Measurements from ENCODE around the gene DNAH10. TPM values are rescaled to one million over a fixed set of nuclear protein-coding genes. Genes with fewer than 3 reads are reported as not detected.

Gene DNAH10
- total and polyA plus RNA-seq, 2 experiments from 2014 or later, result 0.11 to 0.44 TPM

DNA sequence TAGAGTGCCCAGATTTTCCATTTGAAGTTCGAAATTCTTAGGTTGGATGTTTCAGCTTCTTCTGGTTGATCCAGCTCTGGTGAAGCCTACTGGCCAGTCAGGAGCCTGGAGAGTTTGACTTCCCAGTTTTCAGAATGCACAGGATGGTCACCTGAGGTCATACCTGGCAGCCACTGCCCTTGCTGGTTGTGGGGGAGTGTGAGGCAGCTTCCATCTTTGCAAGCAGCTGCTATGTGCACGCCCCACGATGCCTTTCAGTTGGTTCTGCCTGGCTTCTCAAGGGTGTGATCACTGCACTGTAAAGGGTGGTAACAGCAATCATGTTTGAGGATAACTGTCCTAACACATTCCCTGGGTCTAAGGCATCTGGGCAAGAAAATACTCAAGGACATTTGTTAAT is 195.1 kb downstream of the DNAH10 start:
- in situ Hi-C loops (cut with MboI), result no loop called here
- no peaks in the 10 kb centered on the region for H4K20me1 ChIP-seq (ENCODE audit: insufficient read depth)
- H3K27me3 ChIP-seq (replicated peaks; ENCODE audit: insufficient read depth), result no peaks in the 10 kb centered on the region

DNA sequence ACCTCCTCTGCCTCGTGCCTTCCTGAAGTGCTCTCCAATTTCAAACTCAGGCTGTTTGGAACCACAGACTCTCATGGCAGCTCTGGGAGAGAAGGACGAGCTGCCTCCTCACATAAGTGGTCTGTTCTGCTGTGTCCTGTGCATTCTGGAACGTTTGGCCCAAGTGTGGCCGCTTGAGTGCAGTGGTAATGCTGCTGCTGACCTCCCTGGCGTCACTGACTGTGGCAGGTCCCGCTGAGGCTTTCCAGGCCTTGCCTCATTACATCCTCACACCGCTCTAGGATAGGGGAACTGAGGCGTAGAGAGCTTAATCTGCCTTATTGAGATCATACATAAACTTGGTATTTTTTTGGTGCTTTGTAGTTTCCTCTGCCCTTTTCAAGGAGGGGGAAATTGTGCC is 196.4 kb downstream of the DNAH10 start:
- Histone ChIP-seq H3K4me2 (ENCODE audit: unreplicated experiment) (no peak overlapping the region), H4K20me1 (ENCODE audit: insufficient read depth) (no peaks in the 10 kb centered on the region), H3K4me3 (no peak overlapping the region), H3K27me3 (replicated peaks; ENCODE audit: insufficient read depth) (no peaks in the 10 kb centered on the region), H3K36me3 (ENCODE audit: low read depth) (no peaks in the 10 kb centered on the region), H3F3A (ENCODE audit: insufficient read depth) (no peaks in the 10 kb centered on the region), H3K79me2 (ENCODE audit: insufficient read depth) (peaks cover 33% of the 10 kb centered on the region), H3K9me2 (ENCODE audit: insufficient read depth) (no peaks in the 10 kb centered on the region), H3K9ac (no peak overlapping the region), H3K4me1 (ENCODE audit: insufficient read depth) (no peaks in the 10 kb centered on the region), H2AFZ (no peak overlapping the region), H3K9me3 (ENCODE audit: low read depth) (no peaks in the 10 kb centered on the region), H3K27ac (no peak overlapping the region)
- no peak for TF ChIP-seq EZH2phosphoT487 (IDR thresholded peaks at IDR 0.05; ENCODE audit: insufficient read depth, low read depth)
- TF ChIP-seq EZH2 (IDR thresholded peaks at IDR 0.05; ENCODE audit: insufficient read depth, poor library complexity, severe bottlenecking), result no peak
- no peak for DNase-seq
- in situ Hi-C loops (cut with MboI), result no loop called here
- 90 to 91% methylated on average over 8 of the region's 8 CpGs for WGBS, 2 experiments (ENCODE audit: low coverage in 1 of 2, low lambda C conversion rate in 2 of 2, missing lambda C conversion rate in 2 of 2)

More for the DNA sequence above, 195.1 kb downstream of the DNAH10 start:
- Histone ChIP-seq H3K9me2 (ENCODE audit: insufficient read depth) (no peaks in the 10 kb centered on the region), H2AFZ (no peak overlapping the region), H3K4me3 (no peak overlapping the region), H3F3A (ENCODE audit: insufficient read depth) (no peaks in the 10 kb centered on the region), H3K4me2 (ENCODE audit: unreplicated experiment) (no peak overlapping the region), H3K4me1 (ENCODE audit: insufficient read depth) (no peaks in the 10 kb centered on the region), H3K36me3 (ENCODE audit: low read depth) (no peaks in the 10 kb centered on the region), H3K79me2 (ENCODE audit: insufficient read depth) (peaks cover 30% of the 10 kb centered on the region), H3K9me3 (ENCODE audit: low read depth) (no peaks in the 10 kb centered on the region), H3K9ac (no peak overlapping the region), H3K27ac (no peak overlapping the region)
- DNase-seq, result no peak
- 64 to 65% methylated on average over 3 of the region's 3 CpGs for WGBS, 2 experiments (ENCODE audit: low coverage in 1 of 2, low lambda C conversion rate in 2 of 2, missing lambda C conversion rate in 2 of 2)
- TF ChIP-seq EZH2 (IDR thresholded peaks at IDR 0.05; ENCODE audit: insufficient read depth, poor library complexity, severe bottlenecking) (no peak), EZH2phosphoT487 (IDR thresholded peaks at IDR 0.05; ENCODE audit: insufficient read depth, low read depth) (no peak)

DNA sequence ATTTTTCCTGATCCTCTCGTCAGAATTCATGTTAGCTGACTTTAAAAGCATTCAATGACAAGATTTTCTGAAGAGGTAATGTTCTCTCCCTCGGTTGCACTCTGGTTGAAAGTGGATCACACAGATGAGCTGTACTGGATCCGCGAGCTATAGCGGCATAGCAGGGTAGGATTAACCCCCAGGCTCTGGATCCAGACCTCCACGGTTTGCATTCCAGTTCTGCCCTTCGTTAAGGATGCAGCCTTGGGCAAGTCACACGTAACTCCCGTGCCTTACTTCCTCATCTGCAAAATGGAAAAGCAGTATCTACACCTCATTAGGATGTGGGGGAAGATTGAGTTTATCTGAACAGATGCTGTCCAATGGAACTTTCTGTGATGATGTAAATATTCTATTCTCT is 196.8 kb downstream of the DNAH10 start:
- no peak for DNase-seq
- H3K9ac ChIP-seq, result no peak overlapping the region
- 85 to 87% methylated on average over 9 of the region's 9 CpGs for WGBS, 2 experiments (ENCODE audit: low coverage in 1 of 2, low lambda C conversion rate in 2 of 2, missing lambda C conversion rate in 2 of 2)
- H3K79me2 ChIP-seq (ENCODE audit: insufficient read depth), result peaks cover 37% of the 10 kb centered on the region
- H3K4me2 ChIP-seq (ENCODE audit: unreplicated experiment), result no peak overlapping the region
- H3F3A ChIP-seq (ENCODE audit: insufficient read depth), result no peaks in the 10 kb centered on the region
- no peak overlapping the region for H3K4me3 ChIP-seq
- H3K9me3 ChIP-seq (ENCODE audit: low read depth), result no peaks in the 10 kb centered on the region
- H3K27me3 ChIP-seq (replicated peaks; ENCODE audit: insufficient read depth), result no peaks in the 10 kb centered on the region
- no peak overlapping the region for H2AFZ ChIP-seq
- no peak for TF ChIP-seq EZH2phosphoT487 (IDR thresholded peaks at IDR 0.05; ENCODE audit: insufficient read depth, low read depth)
- no peak for TF ChIP-seq EZH2 (IDR thresholded peaks at IDR 0.05; ENCODE audit: insufficient read depth, poor library complexity, severe bottlenecking)
- no peaks in the 10 kb centered on the region for H3K36me3 ChIP-seq (ENCODE audit: low read depth)
- H3K4me1 ChIP-seq (ENCODE audit: insufficient read depth), result no peaks in the 10 kb centered on the region
- no peaks in the 10 kb centered on the region for H3K9me2 ChIP-seq (ENCODE audit: insufficient read depth)
- no peaks in the 10 kb centered on the region for H4K20me1 ChIP-seq (ENCODE audit: insufficient read depth)
- in situ Hi-C loops (cut with MboI), result no loop called here
- H3K27ac ChIP-seq, result no peak overlapping the region

DNA sequence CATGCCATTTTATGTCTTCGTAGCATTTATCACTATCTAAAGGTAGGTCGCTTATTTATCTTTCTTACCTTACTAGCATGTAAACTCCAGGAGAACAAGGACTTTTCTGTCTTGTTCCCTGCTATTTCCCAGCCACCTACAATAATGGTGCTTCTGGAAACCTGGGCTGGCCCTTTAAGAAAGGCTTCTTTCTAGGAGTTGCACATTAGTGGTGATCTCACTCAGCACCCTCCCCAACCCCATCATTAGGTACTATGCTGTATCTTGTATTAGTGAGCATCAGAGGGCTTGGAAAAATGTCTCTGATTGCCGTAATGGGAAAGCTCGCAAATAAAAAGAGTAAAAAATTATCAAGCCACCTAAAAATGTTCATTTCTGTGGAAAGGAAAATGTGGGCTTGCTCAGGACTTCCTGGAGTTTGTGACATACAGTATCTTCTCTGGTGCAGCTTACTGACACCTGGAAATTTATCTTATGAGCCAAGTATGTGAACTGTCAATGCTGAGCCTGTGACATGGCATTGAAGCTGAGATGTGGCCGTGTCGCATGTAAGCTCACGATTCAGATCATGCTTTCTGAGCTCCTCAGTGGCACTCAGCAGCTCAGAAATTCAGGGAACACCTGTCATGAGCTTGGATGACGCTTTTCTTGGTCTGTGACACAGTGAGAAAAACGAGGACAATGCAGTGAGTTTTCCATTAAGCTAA is 198.1 kb downstream of the DNAH10 start:
- Histone ChIP-seq H3K27ac (no peak overlapping the region), H3K4me2 (ENCODE audit: unreplicated experiment) (no peak overlapping the region), H3K4me3 (no peak overlapping the region), H3K9me3 (ENCODE audit: low read depth) (no peaks in the 10 kb centered on the region), H3K79me2 (ENCODE audit: insufficient read depth) (peaks cover 44% of the 10 kb centered on the region), H4K20me1 (ENCODE audit: insufficient read depth) (no peaks in the 10 kb centered on the region), H3K9ac (no peak overlapping the region), H3K27me3 (replicated peaks; ENCODE audit: insufficient read depth) (no peaks in the 10 kb centered on the region), H3K9me2 (ENCODE audit: insufficient read depth) (no peaks in the 10 kb centered on the region), H3F3A (ENCODE audit: insufficient read depth) (no peaks in the 10 kb centered on the region), H3K36me3 (ENCODE audit: low read depth) (no peaks in the 10 kb centered on the region), H3K4me1 (ENCODE audit: insufficient read depth) (no peaks in the 10 kb centered on the region), H2AFZ (no peak overlapping the region)
- DNase-seq, result no peak
- no peak for TF ChIP-seq EZH2phosphoT487 (IDR thresholded peaks at IDR 0.05; ENCODE audit: insufficient read depth, low read depth)
- TF ChIP-seq EZH2 (IDR thresholded peaks at IDR 0.05; ENCODE audit: insufficient read depth, poor library complexity, severe bottlenecking), result no peak
- WGBS, 2 experiments (ENCODE audit: low coverage in 1 of 2, low lambda C conversion rate in 2 of 2, missing lambda C conversion rate in 2 of 2), result 92 to 96% methylated on average over 9 of the region's 9 CpGs
- in situ Hi-C loops (cut with MboI), result no loop called here
